ENCODE results near the gene SGCG.

DNA sequence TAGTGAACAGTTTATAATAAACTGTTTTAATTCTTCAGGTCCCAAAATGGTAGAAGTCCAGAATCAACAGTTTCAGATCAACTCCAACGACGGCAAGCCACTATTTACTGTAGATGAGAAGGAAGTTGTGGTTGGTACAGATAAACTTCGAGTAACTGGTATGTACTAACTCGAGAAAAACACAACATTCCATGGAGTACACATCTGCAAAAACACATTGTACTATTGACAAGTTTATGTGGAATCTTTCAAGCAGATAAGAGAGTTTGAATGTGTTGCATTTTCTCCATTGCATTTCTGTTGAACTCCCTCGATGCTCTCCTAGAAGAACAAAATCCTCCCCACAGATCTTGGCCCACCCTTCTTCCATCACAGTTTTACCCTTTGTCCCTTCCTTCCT lies 98.5 kb downstream of the SGCG start:
- TF ChIP-seq POLR2A (IDR thresholded peaks at IDR 0.05), result no peak
- TF ChIP-seq CTCF (IDR thresholded peaks at IDR 0.05), result no peak

Data from gastroesophageal sphincter (tissue), 3 donors.